Hepatocyte (in vitro differentiated cells): ENCODE results near the gene TLR3.

Experiments
- CTCF ChIP-seq: fragments of 200-600 bp; sonication (generic); IDR thresholded peaks from 2 replicates; pipeline ENCODE4 v1.5.1; 2016; ENCODE audit warnings: antibody characterized with exemption, mild to moderate bottlenecking; ENCODE audit not compliant: poor library complexity
- EZH2 ChIP-seq: fragments of 200-600 bp; sonication (generic); IDR thresholded peaks from 2 replicates; pipeline ENCODE4 v1.6.1; 2016; ENCODE audit warnings: antibody characterized with exemption, mild to moderate bottlenecking, borderline replicate concordance
- EZH2phosphoT487 ChIP-seq: fragments of 200-600 bp; sonication (generic); IDR thresholded peaks from one replicate; pipeline ENCODE4 v1.6.1; 2018; ENCODE audit warnings: antibody characterized with exemption, mild to moderate bottlenecking, low read depth, moderate library complexity; ENCODE audit not compliant: unreplicated experiment, severe bottlenecking

GRCh38 chr4:186116697-186117096 is 47.7 kb downstream of the TLR3 start:
- TF ChIP-seq CTCF (no peak), EZH2phosphoT487 (no peak), EZH2 (no peak)
